ENCODE measurements around the gene MCC.

GRCh38 chr5:113242481-113243348 lies 245.5 kb downstream of the MCC start:
- TF ChIP-seq CTCF (conservative IDR thresholded peaks at IDR 0.05; ENCODE audit: low read depth, low read length) (no peak), EZH2 (IDR thresholded peaks at IDR 0.05; ENCODE audit: borderline replicate concordance, low read depth, low read length, poor library complexity, severe bottlenecking) (no peak)

Measured in A673 (cell line).